ENCODE data around the gene TTPAL.

The TTPAL gene

GRCh38 chr20:44475694-44476560 is at the start of gene TTPAL (continued):
- TF ChIP-seq, protein P1, sequence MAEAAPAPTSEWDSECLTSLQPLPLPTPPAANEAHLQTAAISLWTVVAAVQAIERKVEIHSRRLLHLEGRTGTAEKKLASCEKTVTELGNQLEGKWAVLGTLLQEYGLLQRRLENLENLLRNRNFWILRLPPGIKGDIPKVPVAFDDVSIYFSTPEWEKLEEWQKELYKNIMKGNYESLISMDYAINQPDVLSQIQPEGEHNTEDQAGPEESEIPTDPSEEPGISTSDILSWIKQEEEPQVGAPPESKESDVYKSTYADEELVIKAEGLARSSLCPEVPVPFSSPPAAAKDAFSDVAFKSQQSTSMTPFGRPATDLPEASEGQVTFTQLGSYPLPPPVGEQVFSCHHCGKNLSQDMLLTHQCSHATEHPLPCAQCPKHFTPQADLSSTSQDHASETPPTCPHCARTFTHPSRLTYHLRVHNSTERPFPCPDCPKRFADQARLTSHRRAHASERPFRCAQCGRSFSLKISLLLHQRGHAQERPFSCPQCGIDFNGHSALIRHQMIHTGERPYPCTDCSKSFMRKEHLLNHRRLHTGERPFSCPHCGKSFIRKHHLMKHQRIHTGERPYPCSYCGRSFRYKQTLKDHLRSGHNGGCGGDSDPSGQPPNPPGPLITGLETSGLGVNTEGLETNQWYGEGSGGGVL (tag by site-specific recombination; IDR thresholded peaks at IDR 0.05) = no peak
- TF ChIP-seq ZNF692 (tag by site-specific recombination; IDR thresholded peaks at IDR 0.05) = peak; percentile 76; the same call in 1 of the 2 replicates
- TF ChIP-seq TRIM28 (IDR thresholded peaks at IDR 0.05; ENCODE audit: borderline replicate concordance, low read length) = peak; percentile 14; the same call in 1 of the 2 replicates
- no peak for TF ChIP-seq ZNF660 (tag by site-specific recombination; IDR thresholded peaks at IDR 0.05)
- no peak for TF ChIP-seq ZNF26 (tag by site-specific recombination; IDR thresholded peaks at IDR 0.05)
- 0 out of 2 replicates have a peak, but pooled peaks have one; percentile 12 for TF ChIP-seq ZBTB21 (tag by site-specific recombination; IDR thresholded peaks at IDR 0.05)
- TF ChIP-seq ZNF670 (tag by site-specific recombination; IDR thresholded peaks at IDR 0.05; ENCODE audit: low read depth) = no peak
- no peak for TF ChIP-seq ZNF239 (tag by site-specific recombination; IDR thresholded peaks at IDR 0.05)
- TF ChIP-seq SP7 (tag by site-specific recombination; IDR thresholded peaks at IDR 0.05) = peak; percentile 86
- TF ChIP-seq ZNF549 (tag by site-specific recombination; IDR thresholded peaks at IDR 0.05) = no peak
- TF ChIP-seq ZNF221 (tag by site-specific recombination; IDR thresholded peaks at IDR 0.05; ENCODE audit: borderline replicate concordance) = no peak
- TF ChIP-seq ZNF140 (tag by site-specific recombination; IDR thresholded peaks at IDR 0.05) = no peak
- TF ChIP-seq, protein P2, sequence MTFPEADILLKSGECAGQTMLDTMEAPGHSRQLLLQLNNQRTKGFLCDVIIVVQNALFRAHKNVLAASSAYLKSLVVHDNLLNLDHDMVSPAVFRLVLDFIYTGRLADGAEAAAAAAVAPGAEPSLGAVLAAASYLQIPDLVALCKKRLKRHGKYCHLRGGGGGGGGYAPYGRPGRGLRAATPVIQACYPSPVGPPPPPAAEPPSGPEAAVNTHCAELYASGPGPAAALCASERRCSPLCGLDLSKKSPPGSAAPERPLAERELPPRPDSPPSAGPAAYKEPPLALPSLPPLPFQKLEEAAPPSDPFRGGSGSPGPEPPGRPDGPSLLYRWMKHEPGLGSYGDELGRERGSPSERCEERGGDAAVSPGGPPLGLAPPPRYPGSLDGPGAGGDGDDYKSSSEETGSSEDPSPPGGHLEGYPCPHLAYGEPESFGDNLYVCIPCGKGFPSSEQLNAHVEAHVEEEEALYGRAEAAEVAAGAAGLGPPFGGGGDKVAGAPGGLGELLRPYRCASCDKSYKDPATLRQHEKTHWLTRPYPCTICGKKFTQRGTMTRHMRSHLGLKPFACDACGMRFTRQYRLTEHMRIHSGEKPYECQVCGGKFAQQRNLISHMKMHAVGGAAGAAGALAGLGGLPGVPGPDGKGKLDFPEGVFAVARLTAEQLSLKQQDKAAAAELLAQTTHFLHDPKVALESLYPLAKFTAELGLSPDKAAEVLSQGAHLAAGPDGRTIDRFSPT (tag by site-specific recombination; IDR thresholded peaks at IDR 0.05) = peak; percentile 39; the same call in 1 of the 2 replicates
- TF ChIP-seq, protein P3, sequence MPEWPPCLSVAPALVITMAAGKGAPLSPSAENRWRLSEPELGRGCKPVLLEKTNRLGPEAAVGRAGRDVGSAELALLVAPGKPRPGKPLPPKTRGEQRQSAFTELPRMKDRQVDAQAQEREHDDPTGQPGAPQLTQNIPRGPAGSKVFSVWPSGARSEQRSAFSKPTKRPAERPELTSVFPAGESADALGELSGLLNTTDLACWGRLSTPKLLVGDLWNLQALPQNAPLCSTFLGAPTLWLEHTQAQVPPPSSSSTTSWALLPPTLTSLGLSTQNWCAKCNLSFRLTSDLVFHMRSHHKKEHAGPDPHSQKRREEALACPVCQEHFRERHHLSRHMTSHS (tag by site-specific recombination; IDR thresholded peaks at IDR 0.05) = no peak
- TF ChIP-seq ZNF416 (tag by site-specific recombination; IDR thresholded peaks at IDR 0.05) = no peak
- no peak for TF ChIP-seq ZNF146 (tag by site-specific recombination; IDR thresholded peaks at IDR 0.05)
- no peak for TF ChIP-seq ZNF274 (IDR thresholded peaks at IDR 0.05; ENCODE audit: low read length)
- TF ChIP-seq ZNF274 (tag by site-specific recombination; IDR thresholded peaks at IDR 0.05; ENCODE audit: borderline replicate concordance) = no peak
- no peak for TF ChIP-seq ZNF280D (tag by site-specific recombination; IDR thresholded peaks at IDR 0.05)
- TF ChIP-seq KLF17 (tag by site-specific recombination; IDR thresholded peaks at IDR 0.05) = peak; percentile 86
- no peak for TF ChIP-seq ZNF792 (tag by site-specific recombination; IDR thresholded peaks at IDR 0.05)
- TF ChIP-seq BCL6B (tag by site-specific recombination; IDR thresholded peaks at IDR 0.05) = no peak
- no peak for TF ChIP-seq ZNF133 (tag by site-specific recombination; IDR thresholded peaks at IDR 0.05)
- no peak for TF ChIP-seq ZNF214 (tag by site-specific recombination; IDR thresholded peaks at IDR 0.05; ENCODE audit: borderline replicate concordance)
- no peak for TF ChIP-seq ZNF777 (tag by site-specific recombination; IDR thresholded peaks at IDR 0.05; ENCODE audit: borderline replicate concordance)
